PC-9 (cell line): ENCODE measurements around the gene MYBPH. TPM values are rescaled to one million over a fixed set of nuclear protein-coding genes. Genes with fewer than 3 reads are reported as not detected.

ENCODE experiments used
- BruUV-seq: library from RNA; stranded (reverse); fragments of 400-500 nt; replicated peaks from 2 replicates; lab custom pipeline; 2021; lab: Mats Ljungman, UMichigan
- CTCF ChIA-PET: fragments of 300-600 bp; sonication (Branson Sonifier 250); formaldehyde crosslinking; loops from one replicate; lab custom pipeline; 2022; ENCODE audit warnings: antibody characterized with exemption; lab: Charles Lee
- POLR2A ChIA-PET: fragments of 300-600 bp; sonication (Branson Sonifier 250); formaldehyde crosslinking; loops from one replicate; lab custom pipeline; 2022; ENCODE audit warnings: antibody characterized with exemption; ENCODE audit not compliant: unreplicated experiment; lab: Charles Lee
- DNase-seq, 2 experiments: peaks; one replicate each; pipeline versions ENCODE4 v3.0.0 to v3.0.0-alpha.2; 2015 to 2022; ENCODE audit warnings: mixed read lengths in 1 of 2
- H2AFZ ChIP-seq: fragments of 200-600 bp; sonication (generic); 2 replicates; pipeline ENCODE4 v1.8.1; 2017; ENCODE audit warnings: antibody characterized with exemption
- H3F3A ChIP-seq: fragments of 200-600 bp; sonication (generic); 2 replicates; pipeline ENCODE4 v1.8.1; 2017; ENCODE audit warnings: antibody characterized with exemption, mild to moderate bottlenecking, low read depth; ENCODE audit not compliant: insufficient read depth
- H3K27ac ChIP-seq: fragments of 200-600 bp; sonication (generic); 2 replicates; pipeline ENCODE4 v1.6.1; 2016; ENCODE audit warnings: mixed run types
- H3K27me3 ChIP-seq: fragments of 200-600 bp; sonication (generic); 2 replicates; pipeline ENCODE4 v1.6.1; 2016; ENCODE audit warnings: low read depth, mixed run types; ENCODE audit not compliant: insufficient read depth
- H3K36me3 ChIP-seq: fragments of 200-600 bp; sonication (generic); 2 replicates; pipeline ENCODE4 v1.6.1; 2016; ENCODE audit warnings: low read depth, mixed run types
- H3K4me1 ChIP-seq: fragments of 200-600 bp; sonication (generic); replicated peaks from 2 replicates; pipeline ENCODE4 v1.6.1; 2016; ENCODE audit warnings: mixed run types; ENCODE audit not compliant: insufficient read depth
- H3K4me2 ChIP-seq: fragments of 200-600 bp; sonication (generic); 2 replicates; pipeline ENCODE4 v1.6.1; 2017; ENCODE audit warnings: mixed run types
- H3K4me3 ChIP-seq: fragments of 200-600 bp; sonication (generic); 2 replicates; pipeline ENCODE4 v1.6.1; 2016; ENCODE audit warnings: mixed run types
- H3K79me2 ChIP-seq: fragments of 200-600 bp; sonication (generic); 2 replicates; pipeline ENCODE4 v1.6.1; 2017; ENCODE audit warnings: low read depth, mixed run types
- H3K9me2 ChIP-seq: fragments of 200-600 bp; sonication (generic); 2 replicates; pipeline ENCODE4 v1.8.1; 2017; ENCODE audit warnings: mild to moderate bottlenecking; ENCODE audit not compliant: insufficient read depth
- H3K9me3 ChIP-seq: fragments of 200-600 bp; sonication (generic); 2 replicates; pipeline ENCODE4 v1.8.1; 2016; ENCODE audit warnings: low read depth; ENCODE audit not compliant: insufficient read depth
- H4K20me1 ChIP-seq: fragments of 200-600 bp; sonication (generic); 2 replicates; pipeline ENCODE4 v1.8.1; 2017; ENCODE audit not compliant: insufficient read depth
- CTCF ChIP-seq: fragments of 200-600 bp; sonication (generic); conservative IDR thresholded peaks from 2 replicates; pipeline ENCODE4 v1.6.1; 2017; ENCODE audit warnings: mixed run types, antibody characterized with exemption, mild to moderate bottlenecking, moderate library complexity
- EZH2 ChIP-seq: fragments of 200-600 bp; sonication (generic); IDR thresholded peaks from 2 replicates; pipeline ENCODE4 v1.8.0; 2017; ENCODE audit warnings: antibody characterized with exemption, low read depth
- intact Hi-C: fragments of 100-400 bp; cut with micrococcal nuclease; formaldehyde crosslinking; loops from one replicate; pipeline ENCODE4 v1.10.0; 2022; ENCODE audit not compliant: unreplicated experiment
- total RNA-seq: library from RNA; stranded (reverse); gene quantifications from 2 replicates; pipeline ENCODE4 v1.2.3, GENCODE V29; 2021

Gene MYBPH
- total RNA-seq, 1 experiment from 2014 or later: not detected

- Histone ChIP-seq H3F3A (peaks cover 57% of the 10 kb centered on the region), H3K4me1 (peaks cover 74% of the 10 kb centered on the region), H3K4me3 (peak overlapping the region; percentile 80; the same call in 1 of the 2 replicates), H4K20me1 (no peaks in the 10 kb centered on the region), H3K27me3 (no peaks in the 10 kb centered on the region), H3K27ac (0 out of 2 replicates have a peak overlapping the region, but pooled peaks have one; percentile 54), H3K9me2 (no peaks in the 10 kb centered on the region), H3K4me2 (peak overlapping the region; percentile 100), H3K36me3 (no peaks in the 10 kb centered on the region), H3K79me2 (peaks cover 4% of the 10 kb centered on the region), H3K9me3 (no peaks in the 10 kb centered on the region), H2AFZ (no peak overlapping the region)
- intact Hi-C loops: no loop called here
- ChIA-PET POLR2A (interaction anchor here (0.7 kb wide), 1 partner anchor 415 kb away, joined by 3 read pairs; no protein-coding TSS in a partner anchor), CTCF (interaction anchor here (0.6 to 1.0 kb wide), 3 partner anchors 13 to 80 kb away, joined by 3 read pairs; no protein-coding TSS in a partner anchor)
- DNase-seq: no peak
- no TSS peak for BruUV-seq
- TF ChIP-seq CTCF: no peak
- no peak for TF ChIP-seq EZH2
Measured at GRCh38 chr1:203130358-203130985, 45.2 kb downstream of the MYBPH start.

GRCh38 chr1:203129501-203130231 lies 46.0 kb downstream of the MYBPH start:
- no peaks in the 10 kb centered on the region for H3K27me3 ChIP-seq
- peaks cover 49% of the 10 kb centered on the region for H3F3A ChIP-seq
- no peak overlapping the region for H2AFZ ChIP-seq
- CTCF ChIA-PET: interaction anchor here (0.6 to 1.0 kb wide), 3 partner anchors 12 to 81 kb away, joined by 3 read pairs; no protein-coding TSS in a partner anchor
- H3K27ac ChIP-seq: peak overlapping the region; percentile 54
- H3K4me2 ChIP-seq: peak overlapping the region; percentile 100
- peaks cover 72% of the 10 kb centered on the region for H3K4me1 ChIP-seq
- H3K4me3 ChIP-seq: peak overlapping the region; percentile 80
- BruUV-seq: no TSS peak
- intact Hi-C loops: loop anchor here (2.0 kb wide), 1 partner anchor 43 kb away; no protein-coding TSS in a partner anchor
- POLR2A ChIA-PET: interaction anchor here (0.5 to 0.7 kb wide), 3 partner anchors 165 to 416 kb away, joined by 3 read pairs; no protein-coding TSS in a partner anchor
- DNase-seq: peak; percentile 66 to 77
- TF ChIP-seq CTCF: no peak
- no peak for TF ChIP-seq EZH2
- H3K79me2 ChIP-seq: peaks cover 4% of the 10 kb centered on the region
- H3K36me3 ChIP-seq: no peaks in the 10 kb centered on the region
- H3K9me3 ChIP-seq: no peaks in the 10 kb centered on the region
- H3K9me2 ChIP-seq: no peaks in the 10 kb centered on the region
- H4K20me1 ChIP-seq: no peaks in the 10 kb centered on the region
